SK-N-SH treated with all-trans-retinoic acid at 6 μM for 48 hours (cell line): Measurements from ENCODE around the gene KRTAP19-1.

Experiments used
- ATAC-seq: fragments of 200-7000 bp; cut with Tn5 transposase; 3 replicates; pipeline ENCODE4 v1.9.1; 2020; ENCODE audit warnings: mild to moderate bottlenecking, moderate library complexity
- ARNTL ChIP-seq: fragments of 450-650 bp; formaldehyde crosslinking; IDR thresholded peaks from 2 replicates; pipeline ENCODE4 v1.5.0; 2020; ENCODE audit warnings: low read depth, mild to moderate bottlenecking, moderate library complexity, borderline replicate concordance
- BACH2 ChIP-seq: fragments of 250-450 bp; sonication (Bioruptor Pico); IDR thresholded peaks from 2 replicates; pipeline ENCODE4 v1.9.0; 2021; ENCODE audit warnings: mild to moderate bottlenecking, borderline replicate concordance
- CREB5 ChIP-seq: fragments of 250-450 bp; sonication (Bioruptor Pico); IDR thresholded peaks from 2 replicates; pipeline ENCODE4 v1.5.1; 2020; ENCODE audit warnings: low read depth, mild to moderate bottlenecking, moderate library complexity
- CSRNP3 ChIP-seq: fragments of 250-450 bp; sonication (Bioruptor Pico); IDR thresholded peaks from 2 replicates; pipeline ENCODE4 v1.5.1; 2021; ENCODE audit warnings: mild to moderate bottlenecking, moderate library complexity
- ESRRG ChIP-seq: fragments of 250-450 bp; sonication (Bioruptor Pico); IDR thresholded peaks from 2 replicates; pipeline ENCODE4 v1.6.1; 2021; ENCODE audit warnings: mild to moderate bottlenecking
- GLIS3 ChIP-seq: fragments of 250-450 bp; sonication (Bioruptor Pico); IDR thresholded peaks from 2 replicates; pipeline ENCODE4 v1.5.0; 2020; ENCODE audit warnings: mild to moderate bottlenecking, moderate library complexity
- ISL1 ChIP-seq: fragments of 250-450 bp; sonication (Bioruptor Pico); IDR thresholded peaks from 2 replicates; pipeline ENCODE4 v2.1.2; 2022; ENCODE audit warnings: mild to moderate bottlenecking, moderate library complexity
- OSR1 ChIP-seq: fragments of 250-450 bp; sonication (Bioruptor Pico); IDR thresholded peaks from 2 replicates; pipeline ENCODE4 v1.8.0; 2022; ENCODE audit warnings: moderate library complexity, mild to moderate bottlenecking, inconsistent platforms
- PATZ1 ChIP-seq: fragments of 250-450 bp; sonication (Bioruptor Pico); IDR thresholded peaks from 2 replicates; pipeline ENCODE4 v1.8.0; 2020; ENCODE audit warnings: mild to moderate bottlenecking, moderate library complexity, borderline replicate concordance
- POU6F1 ChIP-seq: fragments of 250-450 bp; sonication (Bioruptor Pico); IDR thresholded peaks from 2 replicates; pipeline ENCODE4 v1.8.0; 2021; ENCODE audit warnings: low read depth, mild to moderate bottlenecking, moderate library complexity, borderline replicate concordance
- PPARA ChIP-seq: fragments of 250-450 bp; sonication (Bioruptor Pico); IDR thresholded peaks from 2 replicates; pipeline ENCODE4 v1.5.0; 2020; ENCODE audit warnings: mild to moderate bottlenecking, borderline replicate concordance
- RARB ChIP-seq: fragments of 250-450 bp; sonication (Bioruptor Pico); IDR thresholded peaks from 2 replicates; pipeline ENCODE4 v1.8.0; 2021; ENCODE audit warnings: mild to moderate bottlenecking, moderate library complexity
- SNAI2 ChIP-seq: fragments of 250-450 bp; sonication (Bioruptor Pico); IDR thresholded peaks from 2 replicates; pipeline ENCODE4 v1.5.0; 2020; ENCODE audit warnings: mild to moderate bottlenecking, moderate library complexity
- TCF4 ChIP-seq: fragments of 250-450 bp; sonication (Bioruptor Pico); IDR thresholded peaks from 2 replicates; pipeline ENCODE4 v1.8.0; 2021; ENCODE audit warnings: mild to moderate bottlenecking, moderate library complexity, borderline replicate concordance
- TOX ChIP-seq: fragments of 250-450 bp; sonication (Bioruptor Pico); IDR thresholded peaks from 2 replicates; pipeline ENCODE4 v1.8.0; 2021; ENCODE audit warnings: mild to moderate bottlenecking, moderate library complexity, borderline replicate concordance
- TSHZ2 ChIP-seq: fragments of 250-450 bp; sonication (Bioruptor Pico); IDR thresholded peaks from 2 replicates; pipeline ENCODE4 v1.5.0; 2020; ENCODE audit warnings: mild to moderate bottlenecking, moderate library complexity
- ZC3H10 ChIP-seq: fragments of 250-450 bp; sonication (Bioruptor Pico); IDR thresholded peaks from 2 replicates; pipeline ENCODE4 v1.5.1; 2021; ENCODE audit warnings: mild to moderate bottlenecking, moderate library complexity
- ZFP3 ChIP-seq: fragments of 250-450 bp; sonication (Bioruptor Pico); IDR thresholded peaks from 2 replicates; pipeline ENCODE4 v1.5.0; 2020; ENCODE audit warnings: mild to moderate bottlenecking, moderate library complexity
- ZFP30 ChIP-seq: fragments of 450-650 bp; formaldehyde crosslinking; IDR thresholded peaks from 2 replicates; pipeline ENCODE4 v1.5.0; 2022; ENCODE audit warnings: mild to moderate bottlenecking, moderate library complexity
- ZNF565 ChIP-seq: fragments of 450-650 bp; formaldehyde crosslinking; conservative IDR thresholded peaks from 2 replicates; pipeline ENCODE4 v1.5.0; 2020; ENCODE audit warnings: low read depth, mild to moderate bottlenecking, moderate library complexity
- ZNF8 ChIP-seq: fragments of 450-650 bp; formaldehyde crosslinking; IDR thresholded peaks from 2 replicates; pipeline ENCODE4 v1.5.0; 2020; ENCODE audit warnings: mild to moderate bottlenecking, moderate library complexity

KRTAP19-1 gene

GRCh38 chr21:30502041-30502440 lies 21.9 kb upstream of the KRTAP19-1 start, which contains the start of gene KRTAP19-5 (continued):
- TF ChIP-seq TSHZ2 (CRISPR knock-in tag) (no peak), PPARA (CRISPR knock-in tag) (no peak), RARB (CRISPR knock-in tag) (no peak), TCF4 (no peak), SNAI2 (CRISPR knock-in tag) (no peak), ZFP30 (CRISPR knock-in tag) (no peak), GLIS3 (CRISPR knock-in tag) (no peak), ZNF565 (CRISPR knock-in tag) (no peak), ESRRG (CRISPR knock-in tag) (no peak)

- no peak for TF ChIP-seq OSR1
- no peak for TF ChIP-seq ZNF8 (CRISPR knock-in tag)
- no peak for TF ChIP-seq TCF4
- no peak for TF ChIP-seq TOX (CRISPR knock-in tag)
- TF ChIP-seq SNAI2 (CRISPR knock-in tag), result no peak
- TF ChIP-seq POU6F1 (CRISPR knock-in tag), result no peak
- TF ChIP-seq PATZ1 (CRISPR knock-in tag), result no peak
- no peak for TF ChIP-seq ZFP3 (CRISPR knock-in tag)
- ATAC-seq, result no peak
Observed at GRCh38 chr21:30497065-30497464, 16.9 kb upstream of the KRTAP19-1 start, which contains the start of gene KRTAP19-4. TSS of gene KRTAP19-4 (minus strand) at chr21:30497165. CDS start at chr21:30497110, 55 bp downstream.

GRCh38 chr21:30491963-30492428 lies 11.8 kb upstream of the KRTAP19-1 start, which contains the start of gene KRTAP19-3:
TSS of gene KRTAP19-3 (minus strand) at chr21:30492013. CDS start at chr21:30491957, 56 bp downstream.
- TF ChIP-seq ISL1 (CRISPR knock-in tag), result no peak
- TF ChIP-seq TSHZ2 (CRISPR knock-in tag), result no peak
- no peak for TF ChIP-seq ZC3H10
- no peak for TF ChIP-seq ZNF565 (CRISPR knock-in tag)
- no peak for TF ChIP-seq ARNTL
- no peak for TF ChIP-seq GLIS3 (CRISPR knock-in tag)
- ATAC-seq, result no peak

- no peak for ATAC-seq
- TF ChIP-seq BACH2 (CRISPR knock-in tag), result no peak
- no peak for TF ChIP-seq ARNTL
- no peak for TF ChIP-seq CSRNP3
- no peak for TF ChIP-seq CREB5 (CRISPR knock-in tag)
- TF ChIP-seq ISL1 (CRISPR knock-in tag), result no peak
- TF ChIP-seq ZNF565 (CRISPR knock-in tag), result no peak
- TF ChIP-seq ZC3H10, result no peak
- no peak for TF ChIP-seq TSHZ2 (CRISPR knock-in tag)
Observed at GRCh38 chr21:30487336-30487735, 7.2 kb upstream of the KRTAP19-1 start, which contains the start of gene KRTAP19-2. TSS of gene KRTAP19-2 (minus strand) at chr21:30487436. CDS start at chr21:30487348, 88 bp downstream.
